NCI-H1048 (cell line): Measurements from ENCODE around the gene SCARF2.
"Not testable (repeated sequence)": the region's sequence is repeated elsewhere in the genome, so short reads cannot be mapped to it uniquely, and the experiment has no call there.

ENCODE experiments used
- DNase-seq: peaks from one replicate; lab custom pipeline; 2025; lab: John Stamatoyannopoulos, UW

Gene SCARF2

DNA sequence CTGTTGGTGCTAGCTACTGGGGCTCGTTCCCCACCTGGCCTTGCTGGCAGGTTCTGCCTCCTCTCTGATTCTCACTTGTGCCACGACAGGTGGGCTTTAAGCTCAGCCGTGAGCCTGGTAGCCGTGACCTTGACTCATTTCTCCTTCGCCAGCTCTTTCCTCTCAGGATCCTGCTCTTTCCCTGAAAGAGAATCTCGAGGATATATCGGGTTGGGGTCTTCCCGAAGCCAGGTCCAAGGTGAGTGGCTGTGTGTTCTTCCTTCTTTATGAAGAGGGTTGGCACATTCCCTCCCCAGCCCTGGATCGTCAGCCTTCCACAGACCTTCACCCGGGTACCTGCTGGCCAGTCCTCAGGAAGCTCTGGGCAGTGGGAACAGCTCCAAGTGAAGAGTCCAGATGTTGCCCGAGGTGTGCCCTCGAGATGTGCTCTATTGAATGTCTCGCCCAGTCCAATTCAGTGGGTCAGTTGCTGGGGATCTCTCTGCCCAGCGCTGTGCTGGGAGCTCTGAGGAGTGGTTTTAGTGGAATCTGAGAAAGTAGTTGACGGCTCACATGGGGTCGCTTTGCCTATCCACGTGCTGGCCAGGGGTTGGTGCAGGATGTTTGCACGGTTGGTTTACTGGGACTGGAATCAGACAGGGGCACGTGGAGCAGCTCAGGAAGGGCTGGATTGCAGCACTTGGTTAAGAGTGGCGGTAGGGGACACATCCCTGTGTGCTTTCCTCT, 42.3 kb downstream of the SCARF2 start:
- DNase-seq = no peak

DNA sequence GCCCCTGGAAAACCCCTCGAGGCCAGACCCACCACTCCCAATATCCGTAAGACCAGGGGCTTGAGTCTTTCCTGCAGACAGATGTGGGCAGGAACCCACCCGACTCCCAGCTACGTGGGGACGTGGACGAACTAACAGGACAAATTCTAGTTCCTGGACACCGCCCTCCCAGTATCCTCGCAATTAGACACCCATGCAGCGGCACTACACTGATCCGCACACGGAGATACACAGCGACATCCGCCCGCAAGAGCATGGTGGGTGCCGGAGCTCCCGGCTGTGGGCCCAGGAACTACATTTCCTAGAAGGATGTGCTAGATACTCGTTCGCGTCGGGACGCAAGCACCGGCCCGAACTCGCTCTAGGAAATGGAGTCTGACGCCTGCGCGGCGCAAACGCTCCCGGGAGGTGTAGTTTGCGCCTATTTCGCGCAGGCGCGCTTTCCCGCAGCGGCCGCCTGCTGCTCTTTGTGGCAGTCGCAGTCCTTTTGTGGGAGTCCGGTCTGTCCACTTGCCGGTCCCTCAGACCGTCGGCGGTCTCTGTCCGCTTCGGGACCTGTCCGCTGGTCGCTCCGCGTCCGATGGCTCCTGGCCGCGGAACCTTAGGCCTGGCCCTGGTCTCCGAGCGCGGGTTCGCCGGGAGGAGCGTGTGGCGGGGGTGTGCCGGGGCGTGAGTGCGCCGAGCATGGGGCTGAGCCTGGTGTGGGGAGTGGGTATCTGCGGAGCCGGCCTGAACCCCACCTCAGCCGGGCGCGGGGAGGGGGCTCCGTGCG, 43.7 kb downstream of the SCARF2 start, which contains the start of gene ZNF74:
Gene ZNF74, plus strand, starts transcription at position 447 of the 772 bp plus-strand sequence. CDS start 478 bp downstream, outside the sequence.
- DNase-seq = peak; percentile 67

DNA sequence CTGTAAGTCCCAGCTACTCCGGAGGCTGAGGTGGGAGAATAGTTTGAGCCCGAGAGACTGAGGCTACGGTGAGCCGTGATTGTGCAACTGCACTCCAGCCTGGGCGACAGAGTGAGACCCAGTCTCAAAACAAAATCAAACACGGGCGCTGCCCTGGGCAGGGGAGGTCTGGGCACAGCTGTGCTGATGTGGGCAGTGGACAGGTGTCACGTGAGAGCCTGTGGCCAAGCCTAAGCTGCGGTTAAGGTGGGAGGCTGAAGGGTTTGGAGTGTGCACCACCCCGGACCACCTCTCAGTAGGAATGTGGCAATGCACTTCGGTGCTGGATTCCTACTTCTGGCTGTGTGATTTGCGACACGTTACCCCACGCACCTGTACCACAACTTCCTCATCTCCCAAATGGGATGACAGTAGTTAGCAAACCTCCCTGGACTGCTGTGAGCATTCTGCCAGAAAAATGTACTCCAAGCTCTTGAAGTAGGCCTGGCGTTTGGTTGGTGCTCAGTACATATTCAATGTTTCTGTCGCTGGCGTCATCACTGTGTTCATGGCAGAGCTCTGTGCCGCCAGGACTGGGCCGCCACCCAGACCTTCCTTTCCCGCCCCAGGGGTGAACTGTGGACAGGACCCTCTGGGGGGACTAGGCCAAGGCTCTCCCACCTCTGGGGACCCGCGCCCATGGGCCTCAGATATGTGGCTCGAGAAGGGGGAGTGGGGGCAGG, 44.5 kb downstream of the SCARF2 start:
- DNase-seq = no peak

DNA sequence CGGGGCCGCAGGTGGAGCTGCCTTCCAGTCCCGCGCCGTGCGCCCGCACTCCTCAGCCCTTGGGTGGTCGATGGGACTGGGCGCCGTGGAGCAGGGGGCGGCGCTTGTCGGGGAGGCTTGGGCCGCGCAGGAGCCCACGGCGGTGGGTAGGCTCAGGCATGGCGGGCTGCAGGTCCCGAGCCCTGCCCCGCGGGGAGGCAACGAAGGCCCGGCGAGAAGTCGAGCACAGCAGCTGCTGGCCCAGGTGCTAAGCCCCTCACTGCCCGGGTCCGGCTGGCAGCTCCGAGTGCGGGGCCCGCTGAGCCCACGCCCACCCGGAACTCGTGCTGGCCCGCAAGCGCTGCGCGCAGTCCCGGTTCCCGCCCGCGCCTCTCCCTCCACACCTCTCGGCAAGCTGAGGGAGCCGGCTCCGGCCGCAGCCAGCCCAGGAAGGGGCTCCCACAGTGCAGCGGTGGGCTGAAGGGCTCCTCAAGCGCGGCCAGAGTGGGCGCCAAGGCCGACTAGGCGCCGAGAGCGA, 45.2 kb downstream of the SCARF2 start:
- not testable (repeated sequence) for DNase-seq

DNA sequence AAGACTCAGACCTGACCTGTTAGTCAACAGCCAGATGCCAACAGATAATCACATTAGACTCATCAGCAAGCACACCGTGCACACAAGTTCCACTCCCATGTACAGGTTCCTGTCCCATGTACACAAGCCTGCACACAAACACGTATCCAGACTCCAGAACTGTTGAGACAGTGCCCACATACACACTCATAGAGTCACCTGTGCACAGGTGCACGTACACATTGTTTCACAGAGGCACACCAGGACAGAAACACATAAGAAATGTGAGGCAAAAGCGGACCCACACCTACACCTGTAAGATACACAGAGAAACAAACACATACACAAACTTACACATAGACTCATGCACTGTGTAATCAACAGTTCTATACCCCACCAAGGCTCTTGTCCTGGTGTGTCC, 46.4 kb downstream of the SCARF2 start:
- DNase-seq = no peak

DNA sequence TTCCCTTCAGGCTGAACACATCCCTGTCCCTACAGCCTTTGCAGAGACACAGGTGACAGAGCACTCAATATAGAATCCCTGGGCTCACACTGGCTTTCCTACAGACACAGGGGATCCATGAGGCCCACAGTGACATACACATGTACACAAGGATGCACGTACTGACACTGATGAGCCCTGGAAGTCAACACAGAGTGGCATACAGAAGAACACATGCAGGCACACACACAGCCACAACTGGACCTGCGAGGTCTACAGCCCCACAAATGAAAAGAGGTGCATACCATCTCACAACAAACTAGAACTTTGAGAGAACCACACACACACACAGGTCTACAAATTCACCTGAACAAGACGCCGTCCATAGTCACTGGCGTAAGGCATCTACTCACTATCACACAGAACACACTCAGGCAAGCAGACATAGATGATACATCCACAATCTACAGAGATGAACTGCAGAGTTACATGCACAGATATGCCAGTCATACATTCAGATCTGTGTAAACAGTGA, 47.2 kb downstream of the SCARF2 start:
- no peak for DNase-seq

DNA sequence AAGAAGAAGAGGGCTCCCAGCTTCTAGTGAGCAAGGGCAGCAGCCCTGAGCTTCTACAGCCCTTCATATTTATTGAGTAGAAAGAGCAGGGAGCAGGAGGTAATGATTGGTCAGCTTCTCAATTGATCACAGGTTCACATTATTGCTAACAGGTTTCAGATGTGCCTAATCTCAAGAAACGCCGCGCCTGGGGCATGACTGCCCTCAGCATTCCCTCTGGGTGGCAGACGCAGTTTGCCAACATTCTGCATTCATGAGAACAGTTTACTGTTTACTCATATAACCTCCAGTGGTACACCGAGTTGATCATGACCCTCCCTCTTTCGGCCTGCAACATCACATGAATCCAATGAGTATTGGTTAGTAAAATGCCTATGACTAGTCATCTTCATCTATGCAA, 48.3 kb downstream of the SCARF2 start:
- DNase-seq = no peak

DNA sequence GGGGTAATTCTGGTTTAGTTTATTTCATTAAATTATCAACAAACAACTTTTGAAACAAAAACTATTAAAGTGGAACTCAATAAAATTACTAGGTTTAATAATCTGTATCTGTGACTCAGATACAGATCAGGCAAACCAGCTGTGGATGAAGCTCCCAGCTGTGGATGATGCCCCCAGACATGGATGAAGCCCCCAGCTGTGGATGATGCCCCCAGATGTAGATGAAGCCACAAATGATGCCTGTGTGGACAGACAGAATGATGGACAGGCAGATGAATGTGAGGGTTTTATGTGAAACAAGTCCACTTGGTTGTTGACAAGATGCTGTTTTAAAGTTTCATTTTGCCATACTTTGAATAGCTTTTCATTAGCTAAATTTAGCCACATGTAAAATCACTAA, 49.4 kb downstream of the SCARF2 start:
- no peak for DNase-seq

DNA sequence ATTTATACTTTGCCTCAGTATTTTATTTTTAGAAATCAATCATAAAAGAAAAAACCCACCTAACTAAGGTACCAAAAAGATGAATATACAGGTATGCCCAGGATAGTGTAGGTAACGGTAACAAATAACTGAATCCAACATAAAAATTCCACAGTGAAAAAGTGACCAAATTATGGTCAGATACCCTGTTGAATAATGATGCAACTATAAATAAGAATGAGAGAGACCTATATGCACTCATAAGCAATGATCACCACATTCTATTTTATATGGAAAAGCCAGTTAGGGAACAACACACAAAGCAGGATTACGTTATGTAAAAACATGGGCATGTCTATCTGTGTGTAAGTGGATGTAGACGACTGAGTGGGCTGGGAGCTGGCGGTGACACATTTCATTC, 50.7 kb downstream of the SCARF2 start:
- no peak for DNase-seq

DNA sequence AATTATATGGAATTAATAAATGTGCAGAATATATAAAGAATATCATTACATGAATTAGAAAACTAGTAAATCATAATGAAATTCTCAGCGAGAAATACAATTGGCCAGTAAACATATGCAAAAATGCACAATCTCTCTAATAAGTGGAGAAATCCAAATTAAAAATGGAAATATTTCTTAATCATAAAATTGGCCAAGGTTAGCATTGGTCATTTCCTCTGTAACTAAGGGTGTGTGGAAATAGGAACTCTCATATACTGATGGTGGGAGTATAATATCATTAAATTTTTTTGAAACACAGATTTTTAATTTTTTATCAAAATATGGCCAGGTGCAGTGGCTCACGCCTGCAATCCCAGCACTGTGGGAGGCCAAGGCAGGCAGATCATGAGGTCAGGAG, 51.3 kb downstream of the SCARF2 start:
- DNase-seq = no peak

DNA sequence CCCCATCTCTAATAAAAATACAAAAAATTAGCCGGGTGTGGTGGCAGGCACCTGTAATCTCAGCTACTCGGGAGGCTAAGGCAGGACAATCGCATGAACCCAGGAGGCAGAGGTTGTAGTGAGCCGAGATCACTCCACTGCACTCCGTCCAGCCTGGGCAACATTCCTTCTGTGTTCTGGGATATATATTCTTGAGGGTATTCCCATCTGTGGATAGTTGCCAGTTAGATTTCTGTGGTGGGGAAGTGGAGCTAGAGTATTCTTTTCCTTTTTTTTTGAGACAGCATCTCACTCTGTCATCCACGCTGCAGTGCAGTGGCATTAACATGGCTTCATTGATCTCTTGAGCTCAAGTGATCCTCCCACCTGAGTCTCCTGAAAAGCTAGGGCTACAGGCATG, 52.8 kb downstream of the SCARF2 start:
- no peak for DNase-seq

DNA sequence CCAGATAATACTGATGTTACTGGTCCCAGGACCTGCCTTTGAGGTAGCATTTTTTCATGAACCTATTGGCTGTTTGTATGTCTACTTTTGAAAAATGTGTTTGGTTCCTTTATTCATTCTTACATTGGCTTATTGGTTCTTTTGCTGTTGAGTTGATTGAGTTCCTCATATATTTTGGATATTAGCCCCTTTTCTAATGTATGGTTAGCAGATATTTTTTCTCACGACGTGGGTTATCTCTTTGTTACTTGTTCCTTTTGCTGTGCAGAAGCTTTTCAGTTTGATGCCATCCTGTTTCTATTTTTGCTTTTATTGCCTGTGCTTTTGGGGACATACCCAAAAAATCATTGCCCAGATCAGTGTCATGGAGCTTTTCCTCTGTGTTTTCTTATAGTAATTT, 53.5 kb downstream of the SCARF2 start:
- DNase-seq = no peak

DNA sequence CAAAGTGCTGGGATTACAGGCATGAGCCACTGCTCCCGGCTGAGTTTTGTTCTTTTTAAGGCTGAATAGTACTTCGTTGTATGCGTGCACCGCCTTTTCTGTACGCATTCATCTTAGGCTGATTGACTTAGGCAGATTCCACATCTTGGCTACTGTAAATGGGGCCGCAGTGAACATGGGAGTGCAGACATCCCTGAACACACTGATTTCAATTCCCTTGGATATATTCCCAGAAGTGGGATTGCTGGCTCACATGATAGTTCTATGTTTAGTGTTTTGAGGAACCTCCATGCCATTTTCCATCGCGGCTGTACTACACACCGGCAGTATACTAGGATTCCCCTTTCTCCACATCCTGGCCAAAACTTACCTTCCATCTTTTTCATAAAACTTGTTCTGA, 54.1 kb downstream of the SCARF2 start:
- no peak for DNase-seq

DNA sequence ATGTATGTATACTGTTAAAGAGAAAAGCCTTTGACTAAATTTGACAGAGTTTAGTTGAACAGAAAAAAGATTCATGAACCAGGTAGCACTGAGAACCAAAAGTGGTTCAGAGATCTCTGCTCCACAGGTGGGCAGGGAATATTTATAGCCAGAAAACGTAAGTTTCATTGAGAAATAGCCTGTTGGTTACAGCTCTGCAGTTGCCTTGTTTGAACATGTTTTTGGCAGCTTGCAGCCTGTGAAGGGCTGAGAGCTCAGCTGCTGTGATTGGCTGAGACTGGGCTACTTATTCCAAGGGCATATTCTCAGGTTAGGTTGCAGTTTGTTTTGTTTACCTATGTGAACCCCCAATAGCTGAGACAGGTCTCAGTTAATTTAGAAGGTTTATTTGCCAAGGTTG, 57.1 kb downstream of the SCARF2 start:
- DNase-seq = no peak

DNA sequence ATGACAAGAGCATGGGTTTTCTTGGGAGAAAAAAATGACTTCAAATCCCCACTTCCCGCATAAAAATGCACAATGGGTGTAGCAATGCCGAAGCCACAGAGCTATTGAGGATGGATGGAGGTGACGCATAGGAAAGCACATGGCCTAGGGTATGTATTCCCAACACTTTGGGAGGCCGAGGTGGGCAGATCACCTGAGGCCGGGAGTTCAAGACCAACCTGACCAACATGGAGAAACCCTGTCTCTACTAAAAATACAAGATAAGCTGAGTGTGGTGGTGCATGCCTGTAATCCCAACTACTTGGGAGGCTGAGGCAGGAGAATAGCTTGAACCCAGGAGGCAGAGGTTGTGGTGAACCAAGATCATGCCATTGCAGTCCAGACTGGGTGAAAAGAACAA, 58.9 kb downstream of the SCARF2 start:
- DNase-seq = not testable (repeated sequence)

DNA sequence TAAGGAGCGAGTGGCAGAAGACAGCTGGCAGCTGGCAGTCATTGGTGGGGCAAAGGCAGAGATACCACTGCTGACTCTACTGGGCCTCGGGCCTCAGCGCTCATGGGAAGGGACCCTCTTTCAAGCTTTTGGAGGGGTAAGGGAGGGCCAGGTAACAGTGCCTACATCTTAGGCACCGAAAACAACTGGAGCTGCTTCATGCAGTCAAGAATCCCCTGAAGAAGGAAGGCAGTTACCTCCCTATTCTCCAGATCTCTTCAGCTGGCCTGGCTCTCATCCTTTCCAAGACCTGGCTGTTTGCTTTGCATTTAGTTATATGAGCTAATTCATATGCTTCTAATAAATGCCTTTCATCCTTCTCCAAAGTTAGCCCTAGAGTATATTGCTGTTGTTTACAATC, 59.5 kb downstream of the SCARF2 start:
- no peak for DNase-seq

DNA sequence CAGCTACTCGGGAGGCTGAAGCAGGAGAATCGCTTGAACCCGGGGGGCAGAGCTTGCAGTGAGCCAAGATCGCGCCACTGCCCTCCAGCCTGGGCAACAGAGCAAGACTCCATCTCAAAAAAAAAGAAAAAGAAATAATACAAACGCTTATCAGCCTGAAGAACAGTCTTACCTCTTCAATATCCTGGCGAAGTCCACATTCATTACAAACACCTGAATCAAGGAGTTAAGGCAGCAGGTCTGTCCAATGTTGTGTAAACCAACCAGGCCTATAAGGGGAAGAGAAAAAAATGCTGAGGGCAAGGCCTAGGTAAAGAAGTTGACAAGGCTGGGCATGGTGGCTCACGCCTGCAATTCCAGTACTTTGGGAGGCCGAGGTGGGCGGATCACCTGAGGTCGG, 60.6 kb downstream of the SCARF2 start:
- DNase-seq = not testable (repeated sequence)

DNA sequence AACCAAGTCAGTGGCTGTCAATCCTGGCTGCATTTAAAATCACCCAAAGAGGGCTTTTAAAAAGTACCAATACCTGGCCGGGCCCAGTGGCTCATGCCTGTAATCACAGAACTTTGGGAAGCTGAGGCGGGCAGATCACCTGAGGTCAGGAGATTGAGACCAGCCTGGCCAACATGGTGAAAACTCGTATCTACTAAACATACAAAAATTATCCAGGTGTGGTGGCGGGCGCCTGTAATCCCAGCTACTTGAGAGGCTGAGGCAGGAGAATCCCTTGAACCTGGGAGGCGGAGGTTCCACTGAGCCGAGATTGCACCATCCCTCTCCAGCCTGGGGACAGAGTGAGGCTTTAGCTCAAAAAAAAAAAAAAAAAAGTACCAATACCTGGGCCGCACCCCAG, 61.3 kb downstream of the SCARF2 start:
- not testable (repeated sequence) for DNase-seq
